ENCODE measurements around the gene RASA1.

RASA1 gene

GRCh38 chr5:87405472-87406155 is 137.9 kb downstream of the RASA1 start:
- no peak for FAIRE-seq

GRCh38 chr5:87408204-87408603 is 140.5 kb downstream of the RASA1 start:
- no peak for FAIRE-seq

GRCh38 chr5:87410931-87411330 is 143.2 kb downstream of the RASA1 start:
- no peak for FAIRE-seq

- no peak for FAIRE-seq
Measured at GRCh38 chr5:87411586-87411972, 143.9 kb downstream of the RASA1 start.

GRCh38 chr5:87411973-87412629 is 144.4 kb downstream of the RASA1 start:
- FAIRE-seq: no peak

- FAIRE-seq: peak; percentile 98
Measured at GRCh38 chr5:87412630-87413342, 145.1 kb downstream of the RASA1 start, which contains the start of gene CCNH. TSS of gene CCNH (minus strand) at chr5:87412930. CDS start at chr5:87412794, 136 bp downstream.

GRCh38 chr5:87413343-87413645 is 145.6 kb downstream of the RASA1 start:
- FAIRE-seq: no peak

- FAIRE-seq: no peak
Measured at GRCh38 chr5:87418506-87418905, 150.8 kb downstream of the RASA1 start.

GRCh38 chr5:87421307-87421706 is 153.6 kb downstream of the RASA1 start:
- FAIRE-seq: no peak

GRCh38 chr5:87423755-87424154 is 156.1 kb downstream of the RASA1 start:
- no peak for FAIRE-seq

- FAIRE-seq: no peak
Measured at GRCh38 chr5:87430863-87431457, 163.3 kb downstream of the RASA1 start.

GRCh38 chr5:87432460-87432859 is 164.8 kb downstream of the RASA1 start:
- FAIRE-seq: no peak

- no peak for FAIRE-seq
Measured at GRCh38 chr5:87433945-87434344, 166.3 kb downstream of the RASA1 start.

GRCh38 chr5:87434461-87434860 is 166.8 kb downstream of the RASA1 start:
- no peak for FAIRE-seq

- no peak for FAIRE-seq
Measured at GRCh38 chr5:87435144-87435694, 167.5 kb downstream of the RASA1 start.

GRCh38 chr5:87437724-87438123 is 170.0 kb downstream of the RASA1 start:
- peak; percentile 72 for FAIRE-seq

- FAIRE-seq: no peak
Measured at GRCh38 chr5:87438231-87438630, 170.5 kb downstream of the RASA1 start.
